SIG-M5 treated with dmso at 0.1 percent for 504 hours (cell line): Measurements from ENCODE around the gene CDH10.

Experiments
- DNase-seq: peaks from one replicate; lab custom pipeline; 2025; ENCODE audit not compliant: unreplicated experiment; lab: John Stamatoyannopoulos, UW

Gene CDH10

GRCh38 chr5:24602188-24602587, 42.6 kb downstream of the CDH10 start:
- DNase-seq = no peak

GRCh38 chr5:24598956-24599355, 45.8 kb downstream of the CDH10 start:
- DNase-seq = no peak

- no peak for DNase-seq
Observed at GRCh38 chr5:24595329-24595728, 49.4 kb downstream of the CDH10 start.

- DNase-seq = no peak
Observed at GRCh38 chr5:24591426-24591825, 53.4 kb downstream of the CDH10 start.

GRCh38 chr5:24589566-24589965, 55.2 kb downstream of the CDH10 start:
- DNase-seq = no peak

- DNase-seq = no peak
Observed at GRCh38 chr5:24585751-24586150, 59.0 kb downstream of the CDH10 start.

- no peak for DNase-seq
Observed at GRCh38 chr5:24571302-24571701, 73.5 kb downstream of the CDH10 start.

GRCh38 chr5:24566933-24567332, 77.8 kb downstream of the CDH10 start:
- DNase-seq = no peak

GRCh38 chr5:24555229-24555628, 89.5 kb downstream of the CDH10 start:
- DNase-seq = no peak

GRCh38 chr5:24547132-24547531, 97.6 kb downstream of the CDH10 start:
- DNase-seq = no peak

GRCh38 chr5:24539613-24540012, 105.2 kb downstream of the CDH10 start:
- DNase-seq = peak; percentile 13

- no peak for DNase-seq
Observed at GRCh38 chr5:24538346-24538745, 106.4 kb downstream of the CDH10 start.

GRCh38 chr5:24535646-24536045, 109.1 kb downstream of the CDH10 start:
- peak; percentile 8 for DNase-seq

- DNase-seq = no peak
Observed at GRCh38 chr5:24530906-24531305, 113.9 kb downstream of the CDH10 start.

- no peak for DNase-seq
Observed at GRCh38 chr5:24525414-24525813, 119.4 kb downstream of the CDH10 start.

GRCh38 chr5:24512423-24512822, 132.4 kb downstream of the CDH10 start:
- no peak for DNase-seq

GRCh38 chr5:24510523-24510988, 134.2 kb downstream of the CDH10 start:
- DNase-seq = no peak

GRCh38 chr5:24509943-24510342, 134.8 kb downstream of the CDH10 start:
- no peak for DNase-seq

- DNase-seq = no peak
Observed at GRCh38 chr5:24505258-24505657, 139.5 kb downstream of the CDH10 start.

- no peak for DNase-seq
Observed at GRCh38 chr5:24497591-24498157, 147.1 kb downstream of the CDH10 start.

- no peak for DNase-seq
Observed at GRCh38 chr5:24497145-24497544, 147.6 kb downstream of the CDH10 start.

GRCh38 chr5:24496268-24496667, 148.5 kb downstream of the CDH10 start:
- no peak for DNase-seq

- no peak for DNase-seq
Observed at GRCh38 chr5:24492229-24492628, 152.5 kb downstream of the CDH10 start.
